Nephron progenitor cell (in vitro differentiated cells): Measurements from ENCODE around the gene ATP6V1G2.
"Not testable (repeated sequence)": the region's sequence is repeated elsewhere in the genome, so short reads cannot be mapped to it uniquely, and the experiment has no call there.

Source experiments
- DNase-seq: peaks from one replicate; pipeline ENCODE4 v3.0.0; 2021
- H3K27ac Mint-ChIP-seq: 2 replicates; pipeline ENCODE4 v1.8.0; 2021; ENCODE audit warnings: mild to moderate bottlenecking, moderate library complexity, mixed read lengths
- H3K27me3 Mint-ChIP-seq: 2 replicates; pipeline ENCODE4 v1.8.0; 2021; ENCODE audit warnings: mild to moderate bottlenecking, low read depth, mixed read lengths; ENCODE audit not compliant: poor library complexity
- H3K36me3 Mint-ChIP-seq: 2 replicates; pipeline ENCODE4 v1.8.0; 2021; ENCODE audit warnings: low read depth, mixed read lengths
- H3K4me1 Mint-ChIP-seq: 2 replicates; pipeline ENCODE4 v1.8.0; 2021; ENCODE audit warnings: mixed read lengths
- H3K4me3 Mint-ChIP-seq: 2 replicates; pipeline ENCODE4 v1.8.0; 2021; ENCODE audit warnings: mild to moderate bottlenecking, moderate library complexity, mixed read lengths
- H3K9me3 Mint-ChIP-seq: 2 replicates; pipeline ENCODE4 v1.8.0; 2021; ENCODE audit warnings: mild to moderate bottlenecking, moderate library complexity, mixed read lengths
- CTCF ChIP-seq: fragments of 200-600 bp; sonication (generic); IDR thresholded peaks from 2 replicates; pipeline ENCODE4 v1.5.0; 2021; ENCODE audit warnings: antibody characterized with exemption

The ATP6V1G2 gene

GRCh38 chr6:31546339-31546957 is at the start of gene ATP6V1G2:
Gene ATP6V1G2 (minus strand): TSS chr6:31546608. CDS start chr6:31546559, 49 bp downstream.
- H3K36me3 Mint-ChIP-seq: peaks cover 28% of the 10 kb centered on the region
- peak within 1 kb of the TSS; percentile 83 for H3K4me3 Mint-ChIP-seq
- H3K27ac Mint-ChIP-seq: peak within 1 kb of the TSS; percentile 44
- DNase-seq: peak; percentile 92
- peak; percentile 90 for TF ChIP-seq CTCF
- peaks cover 3% of the 10 kb centered on the region for H3K27me3 Mint-ChIP-seq
- H3K9me3 Mint-ChIP-seq: no peaks in the 10 kb centered on the region
- peaks cover 58% of the 10 kb centered on the region for H3K4me1 Mint-ChIP-seq

GRCh38 chr6:31592396-31592771 is 46.0 kb upstream of the ATP6V1G2 start:
- Mint-ChIP-seq H3K27ac (no peak overlapping the region), H3K27me3 (peaks cover 10% of the 10 kb centered on the region), H3K9me3 (peaks cover 5% of the 10 kb centered on the region), H3K4me1 (peaks cover 18% of the 10 kb centered on the region), H3K4me3 (no peak overlapping the region), H3K36me3 (no peaks in the 10 kb centered on the region)
- DNase-seq: no peak
- TF ChIP-seq CTCF: no peak

GRCh38 chr6:31590691-31591090 is 44.3 kb upstream of the ATP6V1G2 start:
- H3K27ac Mint-ChIP-seq, DNase-seq, H3K9me3 Mint-ChIP-seq, H3K27me3 Mint-ChIP-seq, H3K4me3 Mint-ChIP-seq, H3K36me3 Mint-ChIP-seq: not testable (repeated sequence)
- H3K4me1 Mint-ChIP-seq: peaks cover 30% of the 10 kb centered on the region

- no peak for TF ChIP-seq CTCF
- Mint-ChIP-seq H3K9me3 (no peaks in the 10 kb centered on the region), H3K4me1 (peaks cover 32% of the 10 kb centered on the region), H3K4me3 (no peak overlapping the region), H3K27me3 (peaks cover 5% of the 10 kb centered on the region), H3K27ac (peak overlapping the region; percentile 14), H3K36me3 (no peaks in the 10 kb centered on the region)
- no peak for DNase-seq
Observed at GRCh38 chr6:31588871-31589650, 42.7 kb upstream of the ATP6V1G2 start.

- Mint-ChIP-seq H3K4me1 (peaks cover 32% of the 10 kb centered on the region), H3K27ac (no peak overlapping the region)
Observed at GRCh38 chr6:31587791-31588777, 41.7 kb upstream of the ATP6V1G2 start.

More at GRCh38 chr6:31587791-31588777, 41.7 kb upstream of the ATP6V1G2 start:
- no peak for DNase-seq
- H3K4me3 Mint-ChIP-seq: no peak overlapping the region
- no peaks in the 10 kb centered on the region for H3K36me3 Mint-ChIP-seq
- TF ChIP-seq CTCF: no peak
- H3K27me3 Mint-ChIP-seq: peaks cover 7% of the 10 kb centered on the region
- H3K9me3 Mint-ChIP-seq: no peaks in the 10 kb centered on the region
